GM19328 (cell line): ENCODE data around the gene MST1R.
"Not testable (repeated sequence)": the region's sequence is repeated elsewhere in the genome, so short reads cannot be mapped to it uniquely, and the experiment has no call there.

Source experiments
- ATAC-seq: cut with Tn5 transposase; IDR thresholded peaks from one replicate; pipeline ENCODE4 v1.9.1; 2021; ENCODE audit warnings: mild to moderate bottlenecking, moderate library complexity; ENCODE audit not compliant: unreplicated experiment

Gene MST1R

GRCh38 chr3:49912881-49913281, 9.2 kb upstream of the MST1R start:
- no peak for ATAC-seq

- no peak for ATAC-seq
Observed at GRCh38 chr3:49911611-49912010, 7.9 kb upstream of the MST1R start.

- ATAC-seq: no peak
Observed at GRCh38 chr3:49911124-49911420, 7.4 kb upstream of the MST1R start.

- ATAC-seq: no peak
Observed at GRCh38 chr3:49910409-49911123, 6.9 kb upstream of the MST1R start.

- no peak for ATAC-seq
Observed at GRCh38 chr3:49908373-49909199, 4.9 kb upstream of the MST1R start.

GRCh38 chr3:49906073-49906743, 2.5 kb upstream of the MST1R start:
- no peak for ATAC-seq

GRCh38 chr3:49904448-49904847, 775 bp upstream of the MST1R start:
- not testable (repeated sequence) for ATAC-seq

GRCh38 chr3:49902511-49903345, 945 bp downstream of the MST1R start:
- ATAC-seq: no peak

- no peak for ATAC-seq
Observed at GRCh38 chr3:49901366-49902339, 2.0 kb downstream of the MST1R start.

- ATAC-seq: no peak
Observed at GRCh38 chr3:49900491-49901153, 3.1 kb downstream of the MST1R start.

GRCh38 chr3:49899815-49900214, 3.9 kb downstream of the MST1R start:
- ATAC-seq: no peak

GRCh38 chr3:49898991-49899390, 4.7 kb downstream of the MST1R start:
- ATAC-seq: no peak

- ATAC-seq: no peak
Observed at GRCh38 chr3:49896345-49896744, 7.3 kb downstream of the MST1R start.

- no peak for ATAC-seq
Observed at GRCh38 chr3:49895791-49896190, 7.9 kb downstream of the MST1R start.

- ATAC-seq: no peak
Observed at GRCh38 chr3:49889296-49889695, 14.4 kb downstream of the MST1R start.

- ATAC-seq: no peak
Observed at GRCh38 chr3:49886922-49887265, 16.8 kb downstream of the MST1R start.

GRCh38 chr3:49883998-49884397, 19.7 kb downstream of the MST1R start:
- no peak for ATAC-seq

- no peak for ATAC-seq
Observed at GRCh38 chr3:49882166-49882565, 21.5 kb downstream of the MST1R start.

- ATAC-seq: no peak
Observed at GRCh38 chr3:49880581-49881315, 22.9 kb downstream of the MST1R start.
